Stimulated activated CD4-positive, alpha-beta T cell treated with anti-CD3 and anti-CD28 coated beads, Interleukin-15, amount 100 ng/mL, for 24 hours (primary cell): ENCODE data around the gene HDAC2.
"Not testable (repeated sequence)": the region's sequence is repeated elsewhere in the genome, so short reads cannot be mapped to it uniquely, and the experiment has no call there.

Experiments used
- DNase-seq: peaks from one replicate; pipeline ENCODE4 v3.0.0-alpha.2; 2020

Gene HDAC2

DNA sequence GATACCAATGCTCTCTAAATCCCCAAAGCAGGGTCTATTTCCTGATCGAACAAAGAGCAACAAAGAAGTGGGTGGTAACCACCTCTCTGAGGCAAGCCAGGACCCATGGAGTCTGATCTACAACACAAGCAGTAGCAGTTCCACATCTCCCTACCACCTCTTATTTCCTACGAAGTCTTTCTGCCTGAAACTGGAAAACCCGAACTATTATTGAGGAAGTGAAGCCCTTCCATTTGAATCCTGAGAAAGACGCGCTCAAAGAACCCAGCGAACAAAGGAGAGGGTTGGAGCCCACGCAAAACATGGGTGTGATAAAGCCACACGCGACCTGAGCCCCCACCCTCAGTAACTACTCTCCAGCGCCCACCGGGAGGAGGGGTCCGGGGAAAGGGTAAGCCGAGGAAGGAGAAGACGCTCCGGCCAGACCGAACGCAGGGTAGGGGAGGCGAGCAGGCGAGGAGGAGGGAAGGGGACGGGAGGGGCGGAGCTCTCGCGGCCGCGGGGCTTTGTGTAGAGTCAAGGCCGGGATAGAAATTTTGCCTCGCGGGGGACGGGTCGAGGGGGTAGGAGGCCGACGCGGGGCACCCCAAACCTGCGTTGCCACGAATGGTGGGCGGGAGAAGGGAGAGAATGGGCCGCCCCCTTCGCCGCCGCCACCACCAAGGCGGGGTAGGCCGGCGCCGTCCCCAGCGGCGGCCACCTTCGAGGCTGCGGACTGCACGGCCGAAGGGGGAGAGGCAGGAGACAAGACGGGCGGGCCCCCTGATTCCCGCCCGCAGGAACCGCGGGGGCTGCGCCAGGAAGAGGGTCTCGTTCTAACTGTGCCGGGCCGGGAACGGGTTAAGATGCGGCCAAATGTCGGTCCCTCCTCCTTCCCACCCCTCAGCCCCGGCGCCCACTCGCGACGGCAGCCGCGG, 802 bp downstream of the HDAC2 start:
- peak; percentile 68 for DNase-seq

- DNase-seq, result no peak
These were observed 2.5 kb downstream of the HDAC2 start for GRCh38 chr6:113968472-113968871.

DNA sequence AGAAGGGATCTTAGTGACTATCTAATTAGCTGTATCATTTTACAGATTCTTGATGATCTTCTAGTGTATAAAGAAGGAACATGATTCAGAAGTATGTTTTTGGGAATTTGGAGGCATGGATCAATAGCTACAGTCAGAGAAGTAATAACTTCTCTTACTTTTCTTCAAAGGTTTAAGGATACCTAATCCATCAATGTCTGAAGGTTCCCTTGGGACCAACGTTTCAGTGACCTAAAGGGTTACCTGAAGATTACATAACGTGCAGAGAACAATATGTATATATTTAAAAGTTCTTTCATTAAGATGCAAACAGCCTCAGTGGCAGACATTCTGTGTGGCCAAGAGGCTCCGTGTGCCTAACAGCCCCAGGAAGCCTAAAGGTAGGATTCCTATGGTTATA, 3.2 kb downstream of the HDAC2 start:
- DNase-seq, result no peak

- no peak for DNase-seq
These were observed 10.2 kb downstream of the HDAC2 start for GRCh38 chr6:113960795-113961194.

DNA sequence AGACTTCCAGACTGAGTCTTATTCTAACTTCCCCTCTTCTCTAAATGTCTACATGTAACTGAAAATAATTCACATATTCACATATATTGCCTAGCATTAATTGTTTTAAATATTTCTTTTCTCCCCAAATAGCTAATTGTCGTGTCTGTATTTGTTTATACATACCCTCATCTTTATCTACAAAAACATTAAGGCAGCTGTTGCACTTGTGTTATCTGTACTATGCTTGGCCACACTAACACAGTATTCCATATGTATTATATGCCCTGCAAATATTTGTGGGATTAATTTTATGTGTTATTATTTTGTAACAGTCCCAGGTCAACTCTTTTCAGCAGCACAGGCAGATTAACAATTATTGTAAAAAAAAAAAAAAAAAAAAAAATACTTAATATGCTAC, 11.7 kb downstream of the HDAC2 start:
- no peak for DNase-seq

DNA sequence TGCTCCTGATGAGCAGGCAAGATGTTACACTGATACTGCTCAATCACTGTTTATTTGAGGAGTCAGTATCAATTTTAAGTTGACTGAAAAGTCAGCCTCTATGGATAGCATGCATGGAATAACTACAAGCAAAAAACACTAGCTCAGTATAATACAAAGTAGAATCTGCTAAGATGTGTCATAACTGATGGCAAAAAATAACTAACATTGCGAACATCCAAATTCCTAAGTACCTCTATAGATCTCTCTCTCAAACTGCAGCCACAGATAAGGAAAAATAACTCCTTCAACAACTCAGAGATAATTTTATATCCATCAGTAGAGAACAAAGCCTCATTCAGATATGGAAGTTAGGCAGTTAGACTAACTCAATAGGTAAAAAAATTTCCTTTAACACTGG, 16.3 kb downstream of the HDAC2 start:
- no peak for DNase-seq

GRCh38 chr6:113953346-113953745, 17.6 kb downstream of the HDAC2 start:
- no peak for DNase-seq

- DNase-seq, result no peak
These were observed 21.4 kb downstream of the HDAC2 start for GRCh38 chr6:113949499-113949898.

- DNase-seq, result no peak
These were observed 26.2 kb downstream of the HDAC2 start for GRCh38 chr6:113944701-113945100.

DNA sequence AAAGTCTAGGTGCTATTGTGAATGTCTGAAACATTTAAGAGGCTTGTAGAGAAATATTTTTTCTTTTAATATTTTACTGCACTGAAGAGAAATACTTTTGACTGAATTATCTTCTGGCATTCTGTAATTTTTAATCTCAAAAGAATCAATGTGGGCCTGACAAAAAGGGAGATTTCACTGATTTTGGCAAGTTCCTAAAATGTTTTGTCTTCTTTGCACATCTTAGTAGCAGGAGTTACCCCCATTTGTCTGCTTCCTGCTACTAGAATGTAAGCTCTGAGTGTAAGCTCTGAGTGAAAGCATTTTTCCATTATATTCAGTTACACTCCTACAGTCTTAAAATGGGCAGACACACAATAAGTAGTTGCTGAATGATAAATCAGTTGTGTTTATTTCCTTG, 31.1 kb downstream of the HDAC2 start:
- DNase-seq, result no peak

DNA sequence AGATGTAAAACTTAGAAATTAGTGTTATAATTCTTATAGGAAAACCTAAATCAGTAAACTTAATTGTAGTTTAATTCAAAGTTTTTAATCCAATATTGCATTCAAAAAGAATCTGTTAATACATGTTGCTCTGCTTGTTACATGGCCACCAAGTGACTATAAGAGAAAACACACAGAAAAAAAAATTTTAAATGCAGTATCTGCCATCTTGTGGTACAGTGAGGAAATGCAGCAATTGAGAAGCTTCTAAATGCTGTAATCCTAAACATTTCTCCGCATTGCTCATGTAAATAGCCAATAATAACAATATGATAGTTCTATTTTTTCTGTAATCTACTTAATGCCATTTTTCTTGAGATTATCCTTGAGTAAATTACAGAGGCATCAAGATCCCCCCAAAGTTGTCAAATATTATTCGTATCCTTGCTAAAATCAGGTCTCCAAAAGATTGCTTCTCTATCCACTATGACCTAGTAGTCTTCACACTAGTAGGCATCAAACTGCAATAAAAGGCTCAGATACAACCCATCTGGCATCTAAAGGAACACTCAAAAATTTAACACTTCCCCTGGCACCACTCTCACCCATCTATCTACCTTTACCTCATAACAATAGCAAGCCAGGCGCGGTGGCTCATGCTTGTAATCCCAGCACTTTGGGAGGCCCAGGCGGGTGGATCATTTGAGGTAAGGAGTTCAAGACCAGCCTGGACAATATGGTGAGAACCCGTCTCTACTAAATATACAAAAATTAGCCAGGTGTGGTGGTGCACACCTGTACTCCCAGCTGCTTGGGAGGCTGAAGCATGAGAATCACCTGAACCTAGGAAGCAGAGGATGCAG, 34.6 kb downstream of the HDAC2 start:
- DNase-seq, result no peak

DNA sequence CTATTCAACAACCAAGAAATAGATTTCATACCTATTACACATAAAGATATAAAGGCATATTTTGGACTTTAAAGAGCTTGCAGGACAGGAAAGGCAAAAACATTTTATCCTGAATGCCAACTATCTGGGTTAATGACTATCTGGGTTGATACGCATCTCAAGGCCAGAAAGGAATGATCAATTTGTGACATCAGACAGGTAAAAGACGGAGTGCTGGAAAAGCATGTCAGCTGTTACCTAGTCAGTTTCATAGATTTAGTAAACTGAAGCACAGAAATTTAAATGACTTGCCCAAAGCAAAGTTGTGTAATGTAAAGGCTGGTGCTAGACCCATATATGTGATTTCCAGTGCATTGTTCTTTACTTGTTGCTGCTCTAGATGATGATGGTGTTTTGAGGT, 36.8 kb downstream of the HDAC2 start:
- no peak for DNase-seq

GRCh38 chr6:113931907-113932306, 39.0 kb downstream of the HDAC2 start:
- not testable (repeated sequence) for DNase-seq

DNA sequence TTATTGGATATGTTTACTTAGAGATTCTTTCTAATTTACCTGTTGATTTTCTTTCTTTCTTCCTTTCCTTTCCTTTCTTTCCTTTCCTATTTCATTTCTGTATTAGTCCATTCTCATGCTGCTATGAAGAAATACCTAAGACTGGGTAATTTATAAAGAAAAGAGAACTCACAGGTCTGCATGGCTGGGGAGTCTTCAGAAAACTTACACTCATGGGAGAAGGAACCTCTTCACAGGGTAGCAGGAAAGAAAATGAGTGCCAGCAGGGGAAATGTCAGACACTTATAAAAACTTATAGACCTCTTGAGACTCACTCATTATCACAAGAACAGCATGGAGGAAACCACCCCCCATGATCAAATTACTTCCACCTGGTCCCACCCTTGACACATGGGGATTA, 40.8 kb downstream of the HDAC2 start:
- DNase-seq, result no peak

- DNase-seq, result no peak
These were observed 43.9 kb downstream of the HDAC2 start for GRCh38 chr6:113927001-113927400.

DNA sequence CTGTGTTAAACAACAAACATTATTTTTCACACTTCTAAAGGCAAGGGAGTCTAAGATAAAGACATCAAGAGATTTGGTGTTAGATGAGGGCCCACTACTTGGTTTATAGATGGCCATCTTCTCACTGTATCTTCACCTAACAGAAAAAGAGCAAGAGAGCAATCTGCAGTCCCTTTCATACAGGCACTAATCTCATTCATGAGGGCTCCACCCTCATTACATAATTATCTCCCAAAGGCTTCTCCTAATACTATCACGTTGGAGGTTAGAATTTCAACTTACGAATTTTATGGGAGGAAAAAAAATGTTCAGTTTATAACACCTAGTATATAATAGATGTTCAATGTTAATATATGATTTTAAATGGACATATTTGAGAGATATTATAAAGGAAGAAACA, 45.6 kb downstream of the HDAC2 start:
- DNase-seq, result no peak

- no peak for DNase-seq
These were observed 46.6 kb downstream of the HDAC2 start for GRCh38 chr6:113924312-113924723.

- no peak for DNase-seq
These were observed 47.4 kb downstream of the HDAC2 start for GRCh38 chr6:113923526-113923925.

GRCh38 chr6:113921299-113921904, 49.5 kb downstream of the HDAC2 start:
- no peak for DNase-seq

DNA sequence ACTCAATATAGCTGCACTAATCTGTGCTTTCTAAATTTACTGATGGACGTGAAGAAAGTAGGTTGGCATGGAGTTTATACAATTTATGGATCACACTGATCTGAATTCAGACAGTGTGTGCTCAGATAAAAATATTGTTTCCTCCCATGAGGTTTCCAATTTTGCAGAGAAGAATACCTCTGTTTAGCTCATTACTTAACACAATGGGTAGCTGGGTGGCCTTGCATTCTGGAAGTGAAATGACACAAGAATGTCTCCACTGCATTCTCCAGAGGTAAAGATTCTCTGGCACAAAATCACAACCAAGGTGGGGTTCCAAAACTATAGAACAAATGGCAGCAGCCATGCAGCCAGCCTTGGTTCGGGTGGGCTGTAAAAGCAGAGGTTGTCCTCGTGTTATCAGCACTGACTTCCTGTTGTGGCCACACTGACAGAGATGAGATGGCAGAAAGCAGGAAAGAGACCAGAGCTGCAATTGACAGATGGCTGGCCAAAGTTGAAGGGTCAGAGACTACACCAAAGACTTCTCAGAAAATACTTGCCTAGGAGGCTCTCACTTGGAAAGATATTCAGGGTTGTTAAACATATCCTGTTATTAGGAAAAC, 50.2 kb downstream of the HDAC2 start:
- no peak for DNase-seq

DNA sequence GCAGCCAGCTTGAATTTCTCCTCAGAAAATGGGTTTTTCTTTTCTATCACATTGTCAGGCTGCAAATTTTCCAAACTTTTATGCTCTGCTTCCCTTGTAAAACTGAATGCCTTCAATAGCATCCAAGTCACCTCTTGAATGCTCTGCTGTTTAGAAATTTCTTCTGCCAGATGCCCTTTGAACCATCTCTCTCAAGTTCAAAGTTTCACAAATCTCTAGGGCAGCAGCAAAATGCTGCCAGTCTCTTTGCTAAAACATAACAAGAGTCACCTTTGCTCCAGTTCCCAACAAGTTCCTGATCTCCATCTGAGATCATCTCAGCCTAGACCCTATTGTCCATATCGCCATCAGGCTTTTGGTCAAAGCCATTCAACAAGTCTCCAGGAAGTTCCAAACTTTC, 60.7 kb downstream of the HDAC2 start:
- DNase-seq, result not testable (repeated sequence)

DNA sequence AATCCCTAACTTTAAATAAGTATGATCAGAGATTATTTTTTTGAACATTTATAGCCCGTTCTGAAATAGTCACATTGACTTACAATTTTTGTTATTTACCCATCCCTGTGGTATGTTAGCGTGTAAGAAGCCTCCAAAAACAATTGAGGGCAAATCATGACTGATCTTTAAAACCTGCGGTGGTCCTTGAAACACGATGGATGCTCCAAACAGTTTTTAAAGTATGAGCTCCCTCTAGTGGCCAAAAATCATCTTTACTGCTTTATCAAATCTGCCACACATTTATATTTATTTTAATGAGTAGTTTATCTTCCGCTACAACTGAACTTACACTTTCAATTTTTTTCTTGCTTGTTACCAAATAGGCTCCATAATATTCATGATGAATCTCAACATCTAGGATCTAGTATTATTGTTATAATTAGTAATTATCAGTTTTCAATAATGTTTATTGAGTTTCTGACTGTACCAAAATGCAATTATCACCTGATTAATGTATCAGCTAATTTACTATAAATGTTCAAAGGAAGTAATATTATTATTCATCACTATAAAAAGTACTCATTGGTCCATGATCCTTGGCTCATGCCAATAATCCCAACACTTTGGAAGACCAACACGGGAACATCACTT, 61.6 kb downstream of the HDAC2 start:
- no peak for DNase-seq

- no peak for DNase-seq
These were observed 62.1 kb downstream of the HDAC2 start for GRCh38 chr6:113908801-113909200.
